Activated naive CD4-positive, alpha-beta T cell treated with anti-CD3 and anti-CD28 coated beads for 36 hours (primary cell): ENCODE data around the gene HDAC10. TPM values are rescaled to one million over a fixed set of nuclear protein-coding genes. Genes with fewer than 3 reads are reported as not detected.

ENCODE experiments used
- CTCF ChIA-PET: fragments of 350-600 bp; sonication (Branson Sonifier 250); formaldehyde crosslinking; loops from one replicate; lab custom pipeline; 2021; ENCODE audit warnings: antibody characterized with exemption; lab: Charles Lee
- DNase-seq: peaks from one replicate; pipeline ENCODE4 v3.0.0-alpha.2; 2020
- H3K27ac Mint-ChIP-seq: one replicate; pipeline ENCODE4 v1.8.0; 2021; ENCODE audit warnings: mild to moderate bottlenecking, mixed read lengths
- H3K27me3 Mint-ChIP-seq: one replicate; pipeline ENCODE4 v1.8.0; 2021; ENCODE audit warnings: low read depth, mixed read lengths
- H3K36me3 Mint-ChIP-seq: one replicate; pipeline ENCODE4 v1.8.0; 2021; ENCODE audit warnings: low read depth, mixed read lengths
- H3K4me1 Mint-ChIP-seq: one replicate; pipeline ENCODE4 v1.8.0; 2021; ENCODE audit warnings: low read depth, mixed read lengths
- H3K4me3 Mint-ChIP-seq: one replicate; pipeline ENCODE4 v1.8.0; 2021; ENCODE audit warnings: mild to moderate bottlenecking, moderate library complexity, mixed read lengths
- H3K9me3 Mint-ChIP-seq: one replicate; pipeline ENCODE4 v1.8.0; 2021; ENCODE audit warnings: mixed read lengths
- intact Hi-C: fragments of 100-400 bp; cut with micrococcal nuclease; formaldehyde crosslinking; loops from one replicate; pipeline ENCODE4 v1.15.1; 2023
- total RNA-seq, 2 experiments: library from RNA; stranded (reverse); gene quantifications; one replicate each; pipeline ENCODE4 v1.2.3, GENCODE V29; 2021

The HDAC10 gene
- total RNA-seq, 2 experiments from 2014 or later, result 35.4 to 38.0 TPM

GRCh38 chr22:50233223-50233622 is 17.8 kb downstream of the HDAC10 start:
- Mint-ChIP-seq H3K27ac (no peak overlapping the region), H3K4me1 (peaks cover 12% of the 10 kb centered on the region), H3K27me3 (no peaks in the 10 kb centered on the region), H3K9me3 (no peaks in the 10 kb centered on the region), H3K36me3 (peaks cover 20% of the 10 kb centered on the region), H3K4me3 (no peak overlapping the region)
- intact Hi-C loops, result no loop called here
- no peak for DNase-seq
- CTCF ChIA-PET, result interaction anchor here (0.6 to 2.2 kb wide), 2 partner anchors 8 to 109 kb away, joined by 3 to 9 read pairs; no protein-coding TSS in a partner anchor

GRCh38 chr22:50232481-50233151 is 18.4 kb downstream of the HDAC10 start:
- H3K4me1 Mint-ChIP-seq, result peaks cover 9% of the 10 kb centered on the region
- CTCF ChIA-PET, result interaction anchor here (0.6 to 2.2 kb wide), 2 partner anchors 8 to 110 kb away, joined by 3 to 9 read pairs; no protein-coding TSS in a partner anchor
- no peak overlapping the region for H3K27ac Mint-ChIP-seq
- peaks cover 16% of the 10 kb centered on the region for H3K36me3 Mint-ChIP-seq
- no peaks in the 10 kb centered on the region for H3K27me3 Mint-ChIP-seq
- intact Hi-C loops, result no loop called here
- no peak for DNase-seq
- H3K9me3 Mint-ChIP-seq, result no peaks in the 10 kb centered on the region
- no peak overlapping the region for H3K4me3 Mint-ChIP-seq

- Mint-ChIP-seq H3K9me3 (no peaks in the 10 kb centered on the region), H3K4me3 (no peak overlapping the region), H3K4me1 (peaks cover 4% of the 10 kb centered on the region), H3K27ac (no peak overlapping the region), H3K27me3 (no peaks in the 10 kb centered on the region), H3K36me3 (peaks cover 9% of the 10 kb centered on the region)
- no peak for DNase-seq
- CTCF ChIA-PET, result no interaction called here
- intact Hi-C loops, result no loop called here
Measured at GRCh38 chr22:50229370-50229769, 21.7 kb downstream of the HDAC10 start.

- Mint-ChIP-seq H3K27ac (no peak overlapping the region), H3K36me3 (peaks cover 9% of the 10 kb centered on the region), H3K4me1 (peaks cover 4% of the 10 kb centered on the region), H3K4me3 (no peak overlapping the region), H3K27me3 (no peaks in the 10 kb centered on the region), H3K9me3 (no peaks in the 10 kb centered on the region)
- CTCF ChIA-PET, result no interaction called here
- intact Hi-C loops, result no loop called here
- DNase-seq, result no peak
Measured at GRCh38 chr22:50228366-50228765, 22.7 kb downstream of the HDAC10 start.

GRCh38 chr22:50227579-50228215 is 23.4 kb downstream of the HDAC10 start:
- H3K4me3 Mint-ChIP-seq, result no peak overlapping the region
- H3K27me3 Mint-ChIP-seq, result no peaks in the 10 kb centered on the region
- no peak for DNase-seq
- peaks cover 4% of the 10 kb centered on the region for H3K4me1 Mint-ChIP-seq
- H3K9me3 Mint-ChIP-seq, result no peaks in the 10 kb centered on the region
- intact Hi-C loops, result no loop called here
- no peak overlapping the region for H3K27ac Mint-ChIP-seq
- H3K36me3 Mint-ChIP-seq, result peaks cover 9% of the 10 kb centered on the region
- CTCF ChIA-PET, result interaction anchor here (1.1 kb wide), 1 partner anchor 13 kb away, joined by 4 read pairs; no protein-coding TSS in a partner anchor

GRCh38 chr22:50226875-50227165 is 24.2 kb downstream of the HDAC10 start:
- DNase-seq, result no peak
- intact Hi-C loops, result no loop called here
- CTCF ChIA-PET, result interaction anchor here (1.1 kb wide), 1 partner anchor 14 kb away, joined by 4 read pairs; no protein-coding TSS in a partner anchor
- no peaks in the 10 kb centered on the region for H3K27me3 Mint-ChIP-seq
- H3K9me3 Mint-ChIP-seq, result no peaks in the 10 kb centered on the region
- H3K27ac Mint-ChIP-seq, result no peak overlapping the region
- no peak overlapping the region for H3K4me3 Mint-ChIP-seq
- peaks cover 9% of the 10 kb centered on the region for H3K36me3 Mint-ChIP-seq
- peaks cover 4% of the 10 kb centered on the region for H3K4me1 Mint-ChIP-seq

- H3K9me3 Mint-ChIP-seq, result no peaks in the 10 kb centered on the region
- peaks cover 4% of the 10 kb centered on the region for H3K4me1 Mint-ChIP-seq
- CTCF ChIA-PET, result no interaction called here
- H3K4me3 Mint-ChIP-seq, result no peak overlapping the region
- intact Hi-C loops, result no loop called here
- no peak overlapping the region for H3K27ac Mint-ChIP-seq
- no peak for DNase-seq
- peaks cover 9% of the 10 kb centered on the region for H3K36me3 Mint-ChIP-seq
- no peaks in the 10 kb centered on the region for H3K27me3 Mint-ChIP-seq
Measured at GRCh38 chr22:50226063-50226874, 24.8 kb downstream of the HDAC10 start.

- Mint-ChIP-seq H3K4me1 (peaks cover 4% of the 10 kb centered on the region), H3K4me3 (no peak overlapping the region), H3K9me3 (no peaks in the 10 kb centered on the region), H3K36me3 (peaks cover 13% of the 10 kb centered on the region), H3K27ac (no peak overlapping the region), H3K27me3 (no peaks in the 10 kb centered on the region)
- intact Hi-C loops, result no loop called here
- CTCF ChIA-PET, result no interaction called here
- DNase-seq, result no peak
Measured at GRCh38 chr22:50225200-50225969, 25.7 kb downstream of the HDAC10 start.

- CTCF ChIA-PET, result interaction anchor here (0.6 kb wide), 1 partner anchor 275 kb away, joined by 5 read pairs; no protein-coding TSS in a partner anchor
- H3K4me1 Mint-ChIP-seq, result no peaks in the 10 kb centered on the region
- intact Hi-C loops, result no loop called here
- H3K27me3 Mint-ChIP-seq, result no peaks in the 10 kb centered on the region
- no peak overlapping the region for H3K4me3 Mint-ChIP-seq
- H3K27ac Mint-ChIP-seq, result no peak overlapping the region
- H3K9me3 Mint-ChIP-seq, result no peaks in the 10 kb centered on the region
- H3K36me3 Mint-ChIP-seq, result peaks cover 8% of the 10 kb centered on the region
- DNase-seq, result no peak
Measured at GRCh38 chr22:50224071-50224470, 27.0 kb downstream of the HDAC10 start.

GRCh38 chr22:50222508-50222907 is 28.6 kb downstream of the HDAC10 start:
- H3K27me3 Mint-ChIP-seq, result no peaks in the 10 kb centered on the region
- H3K36me3 Mint-ChIP-seq, result peaks cover 9% of the 10 kb centered on the region
- CTCF ChIA-PET, result no interaction called here
- H3K9me3 Mint-ChIP-seq, result no peaks in the 10 kb centered on the region
- no peak for DNase-seq
- H3K27ac Mint-ChIP-seq, result no peak overlapping the region
- H3K4me1 Mint-ChIP-seq, result no peaks in the 10 kb centered on the region
- intact Hi-C loops, result no loop called here
- no peak overlapping the region for H3K4me3 Mint-ChIP-seq

GRCh38 chr22:50221410-50222300 is 29.4 kb downstream of the HDAC10 start:
- DNase-seq, result no peak
- CTCF ChIA-PET, result no interaction called here
- no peak overlapping the region for H3K4me3 Mint-ChIP-seq
- intact Hi-C loops, result no loop called here
- no peaks in the 10 kb centered on the region for H3K9me3 Mint-ChIP-seq
- H3K36me3 Mint-ChIP-seq, result peaks cover 11% of the 10 kb centered on the region
- no peaks in the 10 kb centered on the region for H3K4me1 Mint-ChIP-seq
- no peaks in the 10 kb centered on the region for H3K27me3 Mint-ChIP-seq
- H3K27ac Mint-ChIP-seq, result no peak overlapping the region
